ENCODE data around the gene EQTN. TPM values are rescaled to one million over a fixed set of nuclear protein-coding genes. Genes with fewer than 3 reads are reported as not detected.
A peak's percentile ranks its signal among the peaks of the same experiment; 100 is the strongest.
"Not testable (repeated sequence)": the region's sequence is repeated elsewhere in the genome, so short reads cannot be mapped to it uniquely, and the experiment has no call there.

The EQTN gene
- polyA plus RNA-seq, 1 experiment: not detected

- DNase-seq (ENCODE audit: low read depth): no peak
- Histone ChIP-seq H3K27me3 (ENCODE audit: control insufficient read depth, insufficient read depth, low read length) (no peaks in the 10 kb centered on the region), H3K4me3 (ENCODE audit: low read depth, low read length) (no peak overlapping the region), H3K36me3 (ENCODE audit: control insufficient read depth, insufficient read depth, low read length) (no peaks in the 10 kb centered on the region)
- TF ChIP-seq CTCF (IDR thresholded peaks at IDR 0.05; ENCODE audit: insufficient read depth, low read depth, low read length): no peak
- ChIA-PET CTCF (interaction anchor here (0.5 to 2.2 kb wide), 7 partner anchors 9 to 239 kb away, joined by 3 to 9 read pairs (median 4); no protein-coding TSS in a partner anchor), POLR2A (no interaction called here)
These were observed 48.2 kb downstream of the EQTN start for GRCh38 chr9:27248702-27249101.

- CTCF ChIA-PET: interaction anchor here (0.6 to 2.2 kb wide), 9 partner anchors 9 to 234 kb away, joined by 3 to 9 read pairs (median 4); no protein-coding TSS in a partner anchor
- POLR2A ChIA-PET: no interaction called here
- no peak overlapping the region for H3K4me3 ChIP-seq (ENCODE audit: low read depth, low read length)
- H3K27me3 ChIP-seq (ENCODE audit: control insufficient read depth, insufficient read depth, low read length): no peaks in the 10 kb centered on the region
- no peak for DNase-seq (ENCODE audit: low read depth)
- peak; percentile 63 for TF ChIP-seq CTCF (IDR thresholded peaks at IDR 0.05; ENCODE audit: insufficient read depth, low read depth, low read length)
- no peaks in the 10 kb centered on the region for H3K36me3 ChIP-seq (ENCODE audit: control insufficient read depth, insufficient read depth, low read length)
These were observed 49.2 kb downstream of the EQTN start for GRCh38 chr9:27247756-27248155.

- H3K36me3 ChIP-seq (ENCODE audit: control insufficient read depth, insufficient read depth, low read length); H3K4me3 ChIP-seq (ENCODE audit: low read depth, low read length); POLR2A ChIA-PET; H3K27me3 ChIP-seq (ENCODE audit: control insufficient read depth, insufficient read depth, low read length); DNase-seq (ENCODE audit: low read depth): not testable (repeated sequence)
- CTCF ChIA-PET: interaction anchor here (1.9 kb wide), 1 partner anchor 9 kb away, joined by 4 read pairs; no protein-coding TSS in a partner anchor
These were observed 57.3 kb downstream of the EQTN start for GRCh38 chr9:27239648-27240047.

Other genes with a start within 250 kb of the EQTN start
- 0.60 and 0.71 TPM in 2 replicates for gene TEK, start 187.9 kb downstream of the EQTN start, polyA plus RNA-seq (2011; rRNA removed)
- not detected in 2 replicates for gene IFNK, start 227.1 kb upstream of the EQTN start, polyA plus RNA-seq (2011; rRNA removed)
- 0.04 and 0.05 TPM in 2 replicates for gene MOB3B, start 232.7 kb upstream of the EQTN start, polyA plus RNA-seq (2011; rRNA removed)